K562 (cell line): ENCODE data around the gene ZNG1E. TPM values are rescaled to one million over a fixed set of nuclear protein-coding genes. Genes with fewer than 3 reads are reported as not detected.
"Not testable (repeated sequence)": the region's sequence is repeated elsewhere in the genome, so short reads cannot be mapped to it uniquely, and the experiment has no call there.

Experiments
- ATAC-seq: fragments of 200-7000 bp; cut with Tn5 transposase; 3 replicates; pipeline ENCODE4 v1.9.1; 2020; ENCODE audit warnings: moderate library complexity
- Bru-seq: library from RNA; stranded (reverse); fragments of 400-500 nt; gene quantifications from one replicate; lab custom pipeline; 2021; lab: Mats Ljungman, UMichigan
- BruChase-seq, 2 experiments: library from RNA; stranded (reverse); fragments of 400-500 nt; gene quantifications; one replicate each; lab custom pipeline; 2021; lab: Mats Ljungman, UMichigan
- BruUV-seq: library from RNA; stranded (reverse); fragments of 400-500 nt; replicated peaks from 2 replicates; lab custom pipeline; 2021; lab: Mats Ljungman, UMichigan
- CTCF ChIA-PET: fragments of 300-600 bp; formaldehyde crosslinking; extraction: SDS; loops from one replicate; lab custom pipeline; 2021; ENCODE audit warnings: low intra/inter-chr PET ratio; lab: Yijun Ruan, JAX
- POLR2A ChIA-PET: fragments of 300-600, 350-650 bp; sonication (Branson Sonifier 250); formaldehyde crosslinking; extraction: SDS; loops from one replicate; lab custom pipeline; 2021; ENCODE audit warnings: antibody characterized with exemption, inconsistent platforms; lab: Yijun Ruan, JAX
- DNase-seq, 4 experiments: peaks; one replicate each; pipeline versions ENCODE4 v3.0.0 to v3.0.0-alpha.2; 2011 to 2018; ENCODE audit warnings: low spot score in 3 of 4, mixed read lengths in 3 of 4; ENCODE audit errors: extremely low read depth in 1 of 4
- FAIRE-seq: peaks from 2 replicates; lab custom pipeline; 2011; peaks lifted over from hg19 to GRCh38; lab: Jason Lieb, UNC
- H2AFZ ChIP-seq: 2 replicates; pipeline ENCODE4 v1.6.0; 2011; ENCODE audit warnings: low read depth, low read length, control low read depth, inconsistent platforms
- H3K27ac ChIP-seq: fragments of 200-600 bp; 3 replicates; pipeline ENCODE4 v1.8.0; 2011; ENCODE audit warnings: low read depth, mild to moderate bottlenecking, control low read depth, inconsistent platforms, low read length, moderate library complexity, mixed read lengths; ENCODE audit errors: extremely low read depth
- H3K27me3 ChIP-seq, 2 experiments: fragments of 300-600 bp in 1 of 2; 2 replicates in 1 of 2; 3 replicates in 1 of 2; pipeline versions ENCODE4 v1.6.0 to v1.8.0; 2011; ENCODE audit warnings: inconsistent platforms in 2 of 2, low read length in 2 of 2, mild to moderate bottlenecking in 1 of 2, mixed read lengths in 1 of 2, moderate library complexity in 1 of 2; ENCODE audit not compliant: control insufficient read depth in 2 of 2, insufficient read depth in 2 of 2
- H3K36me3 ChIP-seq: fragments of 300-600 bp; 3 replicates; pipeline ENCODE4 v1.8.0; 2011; ENCODE audit warnings: mild to moderate bottlenecking, low read length, inconsistent platforms; ENCODE audit not compliant: control insufficient read depth, insufficient read depth
- H3K4me1 ChIP-seq, 2 experiments: fragments of 200-600 bp in 1 of 2; replicated peaks in 1 of 2; 2 replicates in 1 of 2; 3 replicates in 1 of 2; pipeline versions ENCODE4 v1.5.1 to v1.8.0; 2011; ENCODE audit warnings: inconsistent platforms in 2 of 2, low read length in 2 of 2, mild to moderate bottlenecking in 1 of 2, mixed read lengths in 1 of 2, moderate library complexity in 1 of 2; ENCODE audit not compliant: control insufficient read depth in 2 of 2, insufficient read depth in 2 of 2
- H3K4me2 ChIP-seq: 2 replicates; pipeline ENCODE4 v1.6.1; 2011; ENCODE audit warnings: low read length, control low read depth, inconsistent platforms, mixed read lengths; ENCODE audit not compliant: insufficient read depth
- H3K4me3 ChIP-seq: fragments of 200-600 bp; sonication (generic), shearing (Covaris generic); 2 replicates; pipeline ENCODE4 v1.5.1; 2016; ENCODE audit warnings: control low read depth, inconsistent platforms
- H3K79me2 ChIP-seq: fragments of 200-600 bp; 3 replicates; pipeline ENCODE4 v1.8.0; 2011; ENCODE audit warnings: low read length, inconsistent platforms; ENCODE audit not compliant: control insufficient read depth, insufficient read depth
- H3K9ac ChIP-seq, 2 experiments: 2 replicates each; pipeline versions ENCODE4 v1.6.0 to v1.6.1; 2011; ENCODE audit warnings: low read depth in 2 of 2, low read length in 2 of 2, control low read depth in 1 of 2, inconsistent platforms in 1 of 2, mild to moderate bottlenecking in 1 of 2, mixed read lengths in 1 of 2; ENCODE audit not compliant: insufficient read depth in 1 of 2
- H3K9me1 ChIP-seq: one replicate; pipeline ENCODE4 v1.6.0; 2011; ENCODE audit warnings: inconsistent platforms, mild to moderate bottlenecking, low read length, moderate library complexity; ENCODE audit not compliant: control insufficient read depth, insufficient read depth
- H3K9me3 ChIP-seq: replicated peaks from 2 replicates; pipeline ENCODE4 v1.5.1; 2011; ENCODE audit warnings: low read depth, low read length, inconsistent platforms; ENCODE audit not compliant: control insufficient read depth, insufficient read depth
- H4K20me1 ChIP-seq: replicated peaks from 2 replicates; pipeline ENCODE4 v1.6.1; 2011; ENCODE audit warnings: low read length, inconsistent platforms, mixed read lengths; ENCODE audit not compliant: control insufficient read depth, insufficient read depth
- ATF1 ChIP-seq, 2 experiments: fragments of 450-650 bp in 1 of 2; IDR thresholded peaks; 2 replicates each; pipeline ENCODE4 v1.6.1; 2016; ENCODE audit warnings: missing compliant biosample characterization in 1 of 2, missing genetic modification characterization in 1 of 2
- CREB1 ChIP-seq, 2 experiments: sonication (generic) in 1 of 2; formaldehyde crosslinking in 1 of 2; IDR thresholded peaks; 2 replicates each; pipeline versions ENCODE4 v1.6.1 to v1.8.0; 2012 to 2022; ENCODE audit warnings: inconsistent platforms in 1 of 2, mild to moderate bottlenecking in 1 of 2, missing genetic modification reagents in 1 of 2, moderate library complexity in 1 of 2
- CREM ChIP-seq: IDR thresholded peaks from 2 replicates; pipeline ENCODE4 v1.6.1; 2014; ENCODE audit warnings: antibody characterized with exemption, low read depth
- NRF1 ChIP-seq, 2 experiments: fragments of 450-650 bp; IDR thresholded peaks in 1 of 2; conservative IDR thresholded peaks in 1 of 2; 2 replicates each; pipeline ENCODE4 v1.6.1; 2014; ENCODE audit warnings: mild to moderate bottlenecking in 2 of 2
- POLR2G ChIP-seq: fragments of 200-400 bp; formaldehyde crosslinking; IDR thresholded peaks from 2 replicates; pipeline ENCODE4 v1.6.1; 2017; ENCODE audit warnings: low read depth, mild to moderate bottlenecking, antibody characterized with exemption, low read length, moderate library complexity
- RBFOX2 ChIP-seq: fragments of 200-400 bp; formaldehyde crosslinking; IDR thresholded peaks from 2 replicates; pipeline ENCODE4 v1.6.1; 2017; ENCODE audit warnings: low read depth, mild to moderate bottlenecking, low read length, moderate library complexity
- WGBS: fragments of 100-300 bp; shearing (Covaris generic); methylation state at CpG from one replicate; pipeline ENCODE4 v1.1.6; 2016; ENCODE audit warnings: low coverage, mixed read lengths; ENCODE audit not compliant: insufficient coverage; ENCODE audit errors: missing lambda C conversion rate; 5-methylcytosine and 5-hydroxymethylcytosine counted together
- in situ Hi-C: fragments of 300-500 bp; cut with MboI; formaldehyde crosslinking; loops from 4 replicates; pipeline ENCODE4 v1.15.0; 2018; ENCODE audit warnings: inconsistent platforms, mixed read lengths
- intact Hi-C: fragments of 100-400 bp; cut with micrococcal nuclease; formaldehyde crosslinking; loops from 2 replicates; pipeline ENCODE4 v1.14.2; 2022
- long read RNA-seq, 3 experiments: library from polyadenylated mRNA in 2 of 3; library from RNA in 1 of 3; unstranded in 2 of 3; stranded (forward) in 1 of 3; transcript quantifications; one replicate each; pipeline ENCODE4 v2.0.0, GENCODE V29; 2019 to 2022
- polyA minus RNA-seq, 3 experiments: library from RNA; depleted of rRNA, polyadenylated mRNA; stranded (reverse); fragments of >200 nt; gene quantifications; 2 replicates each; pipeline ENCODE4 v1.2.3, GENCODE V29; 2011
- polyA plus RNA-seq, 8 experiments: library from polyadenylated mRNA; depleted of rRNA in 4 of 8; stranded (reverse) in 5 of 8; unstranded in 3 of 8; fragments of >200 nt; fragmentation: Nextera tagmentation in 2 of 8; fragmentation: Illumina TruSeq in 1 of 8; extraction: Ambion mirVana in 2 of 8; extraction: Trizol in 1 of 8; gene quantifications; 2 replicates each; pipeline versions ENCODE4 v1.2.1 to v1.2.3, GENCODE V29; 2011 to 2014; ENCODE audit warnings: inconsistent platforms in 1 of 8, missing spikeins in 1 of 8
- total RNA-seq, 7 experiments: library from RNA; depleted of rRNA in 6 of 7; stranded (reverse); fragments of >200 nt in 6 of 7; fragmentation: Illumina TruSeq in 2 of 7; extraction: Trizol in 2 of 7; gene quantifications; 2 replicates each; pipeline versions ENCODE4 v1.2.1 to v1.2.3, GENCODE V29; 2011 to 2021; ENCODE audit warnings: low replicate concordance in 1 of 7

The ZNG1E gene
- 69.5 and 235 TPM in 2 replicates for total RNA-seq (2011; cell fraction: chromatin; rRNA removed; ENCODE audit: low replicate concordance)
- total RNA-seq (2011; cell fraction: nucleolus; rRNA removed): 39.2 and 53.0 TPM in 2 replicates
- total RNA-seq (2011; cell fraction: nucleoplasm; rRNA removed): 123 and 237 TPM in 2 replicates
- 34.7 and 38.7 TPM in 2 replicates for total RNA-seq (2014; rRNA removed)
- total RNA-seq (2014; rRNA removed; fragmentation: Illumina TruSeq; extraction: Trizol): 67.9 and 72.3 TPM in 2 replicates
- total RNA-seq (2015; rRNA removed; fragmentation: Illumina TruSeq; extraction: Trizol): 53.0 and 57.3 TPM in 2 replicates
- total RNA-seq (2021): 39.1 and 42.1 TPM in 2 replicates
- 50.0 and 52.4 TPM in 2 replicates for polyA plus RNA-seq (2011; rRNA removed)
- 5.9 and 14.0 TPM in 2 replicates for polyA plus RNA-seq (2011; cell fraction: cytosol; rRNA removed)
- 58.8 and 104 TPM in 2 replicates for polyA plus RNA-seq (2011; cell fraction: nucleus; rRNA removed)
- 28.3 and 36.3 TPM in 2 replicates for polyA plus RNA-seq (2012)
- polyA plus RNA-seq (2014; fragmentation: Illumina TruSeq; extraction: Trizol): 43.4 and 45.7 TPM in 2 replicates
- 100 to 1,000 TPM; 104 to 108 TPM for polyA plus RNA-seq (2014; fragmentation: Nextera tagmentation; extraction: Ambion mirVana)
- polyA plus RNA-seq (2014; rRNA removed): 40.0 and 47.5 TPM in 2 replicates
- polyA minus RNA-seq (2011; rRNA and poly(A)+ RNA removed): 66.5 and 81.1 TPM in 2 replicates
- polyA minus RNA-seq (2011; cell fraction: cytosol; rRNA and poly(A)+ RNA removed): 10.2 and 12.1 TPM in 2 replicates
- polyA minus RNA-seq (2011; cell fraction: nucleus; rRNA and poly(A)+ RNA removed): 106 and 174 TPM in 2 replicates
- Bru-seq, nascent RNA: percentile 81 among the genes with signal in this experiment
- BruChase-seq, experiment 1, labeled RNA remaining after a 2-hour chase: percentile 83 among the genes with signal in this experiment
- BruChase-seq, experiment 2, labeled RNA remaining after a 6-hour chase: percentile 81 among the genes with signal in this experiment
- long read RNA-seq, experiment 1, transcript CBWD5-209 (14 exons, 1,242 nt): minor isoform, 9 of 147 reads
- long read RNA-seq, experiment 1, transcript CBWD5-233 (16 exons, 1,411 nt): minor isoform, 7 of 147 reads
- long read RNA-seq, experiment 1, transcript CBWD5-207 (15 exons, 1,791 nt): minor isoform, 36 of 147 reads
- long read RNA-seq, experiment 1, transcript CBWD5-202 (3 exons, 1,347 nt): major isoform, 47 of 147 reads
- long read RNA-seq, experiment 1, partial matches to known transcripts: 15 of 147 reads
- long read RNA-seq, experiment 1, other reads (novel, unspliced or antisense): 29 of 147 reads
- long read RNA-seq, experiment 2, transcript CBWD5-202 (3 exons, 1,347 nt): major isoform, 12 of 29 reads
- long read RNA-seq, experiment 2, transcript CBWD5-207 (15 exons, 1,791 nt): minor isoform, 6 of 29 reads
- long read RNA-seq, experiment 2, partial matches to known transcripts: 0 of 29 reads
- long read RNA-seq, experiment 2, other reads (novel, unspliced or antisense): 6 of 29 reads
- long read RNA-seq, experiment 3, transcript CBWD5-207 (15 exons, 1,791 nt): minor isoform, 15 of 54 reads
- long read RNA-seq, experiment 3, transcript CBWD5-202 (3 exons, 1,347 nt): major isoform, 25 of 54 reads
- long read RNA-seq, experiment 3, partial matches to known transcripts: 2 of 54 reads
- long read RNA-seq, experiment 3, other reads (novel, unspliced or antisense): 7 of 54 reads

DNA sequence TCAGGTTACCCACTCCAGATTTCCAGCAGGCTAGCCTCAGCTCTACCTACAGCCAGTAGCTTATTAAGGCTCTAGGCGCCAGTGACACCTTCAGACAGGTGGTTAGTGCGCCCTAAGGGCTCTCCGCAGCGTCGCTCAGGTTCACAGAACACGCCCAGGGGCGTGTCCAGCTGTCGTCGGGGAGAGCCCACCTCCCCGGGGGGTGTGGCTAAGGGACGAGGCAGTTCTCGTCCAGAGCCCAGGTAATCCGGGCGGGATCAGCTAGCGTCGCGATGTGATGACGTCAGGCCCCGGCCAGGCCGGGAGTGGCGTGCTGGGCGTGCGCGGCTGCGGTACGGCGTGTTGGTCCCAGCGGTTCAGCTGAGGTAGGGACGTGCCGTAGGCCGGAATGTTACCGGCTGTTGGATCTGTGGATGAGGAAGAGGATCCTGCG, at the start of gene ZNG1E:
Gene ZNG1E, plus strand, starts transcription at position 340 of the 433 bp plus-strand sequence. Its CDS starts 49 bp downstream, at position 389.
- H3K79me2 ChIP-seq; H3K9me1 ChIP-seq; intact Hi-C loops; H3K36me3 ChIP-seq; H3K27me3 ChIP-seq; CTCF ChIA-PET; POLR2A ChIA-PET; H3K4me1 ChIP-seq; H4K20me1 ChIP-seq; BruUV-seq; H3K27ac ChIP-seq; FAIRE-seq; ATAC-seq; H3K9me3 ChIP-seq; TF ChIP-seq CREB1 (CRISPR knock-in tag; IDR thresholded peaks at IDR 0.05); ATF1 (tag; IDR thresholded peaks at IDR 0.05): not testable (repeated sequence)
- peak in 3 of 4 experiments; percentile 17 to 54 (median 20) for DNase-seq
- Histone ChIP-seq H2AFZ (peak within 1 kb of the TSS; percentile 37; the same call in 1 of the 2 replicates), H3K4me2 (peak within 1 kb of the TSS; percentile 56; the same call in 1 of the 2 replicates), H3K9ac (peak within 1 kb of the TSS in 1 of 2 experiments; percentile 58; a peak in 1 of 4 replicates), H3K4me3 (peak within 1 kb of the TSS; percentile 34)
- 0% methylated on average over 9 of the region's 33 CpGs for WGBS
- TF ChIP-seq CREM (peak; percentile 75), CREB1 (IDR thresholded peaks at IDR 0.05) (peak; percentile 49; the same call in 1 of the 2 replicates), RBFOX2 (peak; percentile 70), POLR2G (peak; percentile 67), NRF1 (conservative IDR thresholded peaks at IDR 0.05 in 1 of 2, IDR thresholded peaks at IDR 0.05 in 1 of 2) (peak in 1 of 2 experiments; percentile 17; a peak in 1 of 4 replicates), ATF1 (CRISPR knock-in tag; IDR thresholded peaks at IDR 0.05) (peak; percentile 23; the same call in 1 of the 2 replicates)
- in situ Hi-C loops: loop anchor here (25.0 kb wide), 1 partner anchor 1663 kb away; no protein-coding TSS in a partner anchor

DNA sequence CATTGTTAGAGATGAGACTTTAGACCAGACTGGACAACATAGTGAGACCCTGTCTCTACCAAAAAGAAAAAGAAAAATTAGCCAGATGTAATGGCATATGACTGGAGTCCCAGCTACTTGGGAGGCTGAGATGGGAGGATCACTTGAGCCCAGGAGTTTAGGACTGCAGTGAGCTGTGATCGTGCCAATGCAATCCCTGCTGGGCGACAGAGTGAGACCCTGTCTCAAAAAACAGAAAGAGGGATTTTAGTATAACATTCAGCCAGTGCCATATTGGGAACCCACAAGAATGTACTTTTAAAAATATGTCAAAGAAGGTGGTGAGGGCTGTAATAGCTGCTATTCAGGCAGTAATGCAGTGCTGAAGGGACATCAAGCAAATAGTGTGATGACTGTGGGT, 2.1 kb upstream of the ZNG1E start:
- H3K27ac ChIP-seq, H3K9me1 ChIP-seq, H3K36me3 ChIP-seq, H3K4me1 ChIP-seq, H2AFZ ChIP-seq, DNase-seq, BruUV-seq, H3K79me2 ChIP-seq, FAIRE-seq, CTCF ChIA-PET, H4K20me1 ChIP-seq, in situ Hi-C loops, intact Hi-C loops, H3K27me3 ChIP-seq, ATAC-seq, POLR2A ChIA-PET, H3K9me3 ChIP-seq, H3K9ac ChIP-seq, H3K4me3 ChIP-seq, H3K4me2 ChIP-seq: not testable (repeated sequence)
- WGBS: 6% methylated on average over 2 of the region's 2 CpGs
